K562 (cell line): Measurements from ENCODE around the gene PRR14L. TPM values are rescaled to one million over a fixed set of nuclear protein-coding genes. Genes with fewer than 3 reads are reported as not detected.

ENCODE experiments used
- ATAC-seq: fragments of 200-7000 bp; cut with Tn5 transposase; 3 replicates; pipeline ENCODE4 v1.9.1; 2020; ENCODE audit warnings: moderate library complexity
- BruUV-seq: library from RNA; stranded (reverse); fragments of 400-500 nt; replicated peaks from 2 replicates; lab custom pipeline; 2021; lab: Mats Ljungman, UMichigan
- CTCF ChIA-PET: fragments of 300-600 bp; formaldehyde crosslinking; extraction: SDS; loops from one replicate; lab custom pipeline; 2021; ENCODE audit warnings: low intra/inter-chr PET ratio; lab: Yijun Ruan, JAX
- POLR2A ChIA-PET: fragments of 300-600, 350-650 bp; sonication (Branson Sonifier 250); formaldehyde crosslinking; extraction: SDS; loops from one replicate; lab custom pipeline; 2021; ENCODE audit warnings: antibody characterized with exemption, inconsistent platforms; lab: Yijun Ruan, JAX
- DNase-seq, 4 experiments: peaks; one replicate each; pipeline versions ENCODE4 v3.0.0 to v3.0.0-alpha.2; 2011 to 2018; ENCODE audit warnings: low spot score in 3 of 4, mixed read lengths in 3 of 4; ENCODE audit errors: extremely low read depth in 1 of 4
- FAIRE-seq: peaks from 2 replicates; lab custom pipeline; 2011; peaks lifted over from hg19 to GRCh38; lab: Jason Lieb, UNC
- H2AFZ ChIP-seq: 2 replicates; pipeline ENCODE4 v1.6.0; 2011; ENCODE audit warnings: low read depth, low read length, control low read depth, inconsistent platforms
- H3K27ac ChIP-seq: fragments of 200-600 bp; 3 replicates; pipeline ENCODE4 v1.8.0; 2011; ENCODE audit warnings: low read depth, mild to moderate bottlenecking, control low read depth, inconsistent platforms, low read length, moderate library complexity, mixed read lengths; ENCODE audit errors: extremely low read depth
- H3K27me3 ChIP-seq, 2 experiments: fragments of 300-600 bp in 1 of 2; 2 replicates in 1 of 2; 3 replicates in 1 of 2; pipeline versions ENCODE4 v1.6.0 to v1.8.0; 2011; ENCODE audit warnings: inconsistent platforms in 2 of 2, low read length in 2 of 2, mild to moderate bottlenecking in 1 of 2, mixed read lengths in 1 of 2, moderate library complexity in 1 of 2; ENCODE audit not compliant: control insufficient read depth in 2 of 2, insufficient read depth in 2 of 2
- H3K36me3 ChIP-seq: fragments of 300-600 bp; 3 replicates; pipeline ENCODE4 v1.8.0; 2011; ENCODE audit warnings: mild to moderate bottlenecking, low read length, inconsistent platforms; ENCODE audit not compliant: control insufficient read depth, insufficient read depth
- H3K4me1 ChIP-seq, 2 experiments: fragments of 200-600 bp in 1 of 2; replicated peaks in 1 of 2; 2 replicates in 1 of 2; 3 replicates in 1 of 2; pipeline versions ENCODE4 v1.5.1 to v1.8.0; 2011; ENCODE audit warnings: inconsistent platforms in 2 of 2, low read length in 2 of 2, mild to moderate bottlenecking in 1 of 2, mixed read lengths in 1 of 2, moderate library complexity in 1 of 2; ENCODE audit not compliant: control insufficient read depth in 2 of 2, insufficient read depth in 2 of 2
- H3K4me2 ChIP-seq: 2 replicates; pipeline ENCODE4 v1.6.1; 2011; ENCODE audit warnings: low read length, control low read depth, inconsistent platforms, mixed read lengths; ENCODE audit not compliant: insufficient read depth
- H3K4me3 ChIP-seq: fragments of 200-600 bp; sonication (generic), shearing (Covaris generic); 2 replicates; pipeline ENCODE4 v1.5.1; 2016; ENCODE audit warnings: control low read depth, inconsistent platforms
- H3K79me2 ChIP-seq: fragments of 200-600 bp; 3 replicates; pipeline ENCODE4 v1.8.0; 2011; ENCODE audit warnings: low read length, inconsistent platforms; ENCODE audit not compliant: control insufficient read depth, insufficient read depth
- H3K9ac ChIP-seq, 2 experiments: 2 replicates each; pipeline versions ENCODE4 v1.6.0 to v1.6.1; 2011; ENCODE audit warnings: low read depth in 2 of 2, low read length in 2 of 2, control low read depth in 1 of 2, inconsistent platforms in 1 of 2, mild to moderate bottlenecking in 1 of 2, mixed read lengths in 1 of 2; ENCODE audit not compliant: insufficient read depth in 1 of 2
- H3K9me1 ChIP-seq: one replicate; pipeline ENCODE4 v1.6.0; 2011; ENCODE audit warnings: inconsistent platforms, mild to moderate bottlenecking, low read length, moderate library complexity; ENCODE audit not compliant: control insufficient read depth, insufficient read depth
- H3K9me3 ChIP-seq: replicated peaks from 2 replicates; pipeline ENCODE4 v1.5.1; 2011; ENCODE audit warnings: low read depth, low read length, inconsistent platforms; ENCODE audit not compliant: control insufficient read depth, insufficient read depth
- H4K20me1 ChIP-seq: replicated peaks from 2 replicates; pipeline ENCODE4 v1.6.1; 2011; ENCODE audit warnings: low read length, inconsistent platforms, mixed read lengths; ENCODE audit not compliant: control insufficient read depth, insufficient read depth
- ADNP ChIP-seq: fragments of 200-800 bp; sonication (Bioruptor generic); IDR thresholded peaks from 2 replicates; pipeline ENCODE4 v1.6.1; 2016; ENCODE audit warnings: missing genetic modification characterization, missing compliant biosample characterization
- AFF1 ChIP-seq, 2 experiments: fragments of 450-650 bp; IDR thresholded peaks; 2 replicates each; pipeline ENCODE4 v1.6.1; 2018; ENCODE audit warnings: mild to moderate bottlenecking in 2 of 2, low read depth in 1 of 2; ENCODE audit not compliant: partially characterized antibody in 2 of 2
- FOXK1 ChIP-seq: sonication (generic); formaldehyde crosslinking; IDR thresholded peaks from 2 replicates; pipeline ENCODE4 v1.8.0; 2022; ENCODE audit warnings: missing genetic modification reagents, mild to moderate bottlenecking, borderline replicate concordance
- NELFE ChIP-seq: IDR thresholded peaks from 2 replicates; pipeline ENCODE4 v1.6.1; 2011; ENCODE audit warnings: mild to moderate bottlenecking; ENCODE audit not compliant: insufficient read depth, insufficient read length
- RUNX1 ChIP-seq: sonication (generic); IDR thresholded peaks from 2 replicates; pipeline ENCODE4 v1.6.1; 2016; ENCODE audit warnings: antibody characterized with exemption, low read depth
- SNRNP70 ChIP-seq: fragments of 200-400 bp; formaldehyde crosslinking; optimal IDR thresholded peaks from 2 replicates; pipeline ENCODE3; 2017; ENCODE audit warnings: low read depth, low read length
- ZBTB12 ChIP-seq: fragments of 250-450 bp; sonication (Bioruptor Pico); IDR thresholded peaks from 2 replicates; pipeline ENCODE4 v1.4.0; 2020
- ZBTB7A ChIP-seq: IDR thresholded peaks from 2 replicates; pipeline ENCODE4 v1.6.1; 2011; ENCODE audit warnings: low read depth, mild to moderate bottlenecking, low read length, moderate library complexity, borderline replicate concordance; ENCODE audit not compliant: control insufficient read depth
- ZNF253 ChIP-seq: fragments of 250-450 bp; sonication (Bioruptor Pico); conservative IDR thresholded peaks from 2 replicates; pipeline ENCODE4 v1.6.1; 2021; ENCODE audit warnings: mild to moderate bottlenecking
- ZNF263 ChIP-seq: sonication (generic); formaldehyde crosslinking; IDR thresholded peaks from 2 replicates; pipeline ENCODE4 v1.8.0; 2022; ENCODE audit warnings: mild to moderate bottlenecking, missing genetic modification reagents, borderline replicate concordance
- WGBS: fragments of 100-300 bp; shearing (Covaris generic); methylation state at CpG from one replicate; pipeline ENCODE4 v1.1.6; 2016; ENCODE audit warnings: low coverage, mixed read lengths; ENCODE audit not compliant: insufficient coverage; ENCODE audit errors: missing lambda C conversion rate; 5-methylcytosine and 5-hydroxymethylcytosine counted together
- in situ Hi-C: fragments of 300-500 bp; cut with MboI; formaldehyde crosslinking; loops from 4 replicates; pipeline ENCODE4 v1.15.0; 2018; ENCODE audit warnings: inconsistent platforms, mixed read lengths
- intact Hi-C: fragments of 100-400 bp; cut with micrococcal nuclease; formaldehyde crosslinking; loops from 2 replicates; pipeline ENCODE4 v1.14.2; 2022
- polyA plus RNA-seq, 8 experiments: library from polyadenylated mRNA; depleted of rRNA in 4 of 8; stranded (reverse) in 5 of 8; unstranded in 3 of 8; fragments of >200 nt; fragmentation: Nextera tagmentation in 2 of 8; fragmentation: Illumina TruSeq in 1 of 8; extraction: Ambion mirVana in 2 of 8; extraction: Trizol in 1 of 8; gene quantifications; 2 replicates each; pipeline versions ENCODE4 v1.2.1 to v1.2.3, GENCODE V29; 2011 to 2014; ENCODE audit warnings: inconsistent platforms in 1 of 8, missing spikeins in 1 of 8
- total RNA-seq, 7 experiments: library from RNA; depleted of rRNA in 6 of 7; stranded (reverse); fragments of >200 nt in 6 of 7; fragmentation: Illumina TruSeq in 2 of 7; extraction: Trizol in 2 of 7; gene quantifications; 2 replicates each; pipeline versions ENCODE4 v1.2.1 to v1.2.3, GENCODE V29; 2011 to 2021; ENCODE audit warnings: low replicate concordance in 1 of 7
- TF ChIP-seq, protein P1 (sequence below): fragments of 250-450 bp; sonication (Bioruptor Pico); IDR thresholded peaks from 2 replicates; pipeline ENCODE4 v1.8.0; 2022; ENCODE audit warnings: moderate library complexity, mild to moderate bottlenecking, inconsistent platforms
- TF ChIP-seq, protein P2 (sequence below): fragments of 450-650 bp; IDR thresholded peaks from 2 replicates; pipeline ENCODE4 v1.6.1; 2016

PRR14L gene
- total and polyA plus RNA-seq, 9 of the 15 experiments (the other 6 are each of a cell fraction or from before 2014, with no cell fraction given): 2.8 to 36.3 (median 12.3) TPM

- Histone ChIP-seq H3K4me1 (peaks cover 13% of the 10 kb centered on the region in 2 experiments; a peak in 4 of 5 replicates), H3K4me3 (no peak overlapping the region), H3K27ac (no peak overlapping the region), H3K27me3 (no peaks in the 10 kb centered on the region), H3K9me1 (no peaks in the 10 kb centered on the region), H4K20me1 (0 out of 2 replicates have a peak, but pooled peaks cover 3% of the 10 kb centered on the region), H3K9ac (no peak overlapping the region), H3K9me3 (no peaks in the 10 kb centered on the region), H3K4me2 (no peak overlapping the region), H2AFZ (no peak overlapping the region), H3K79me2 (peaks cover 35% of the 10 kb centered on the region), H3K36me3 (peaks cover 5% of the 10 kb centered on the region; the same call in 1 of the 3 replicates)
- 53% methylated on average over 7 of the region's 9 CpGs for WGBS
- CTCF ChIA-PET: no interaction called here
- intact Hi-C loops: no loop called here
- no peak for DNase-seq
- TF ChIP-seq, protein P1, sequence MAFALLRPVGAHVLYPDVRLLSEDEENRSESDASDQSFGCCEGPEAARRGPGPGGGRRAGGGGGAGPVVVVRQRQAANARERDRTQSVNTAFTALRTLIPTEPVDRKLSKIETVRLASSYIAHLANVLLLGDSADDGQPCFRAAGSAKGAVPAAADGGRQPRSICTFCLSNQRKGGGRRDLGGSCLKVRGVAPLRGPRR (CRISPR knock-in tag): no peak
- TF ChIP-seq RUNX1: no peak
- no peak for TF ChIP-seq NELFE
- TF ChIP-seq FOXK1 (CRISPR knock-in tag): no peak
- no peak for TF ChIP-seq ZBTB12
- TF ChIP-seq AFF1 (IDR thresholded peaks at IDR 0.05; ENCODE audit: low read depth in 1 of 2, partially characterized antibody in 2 of 2): no peak
- no peak for TF ChIP-seq SNRNP70
- TF ChIP-seq, protein P2, sequence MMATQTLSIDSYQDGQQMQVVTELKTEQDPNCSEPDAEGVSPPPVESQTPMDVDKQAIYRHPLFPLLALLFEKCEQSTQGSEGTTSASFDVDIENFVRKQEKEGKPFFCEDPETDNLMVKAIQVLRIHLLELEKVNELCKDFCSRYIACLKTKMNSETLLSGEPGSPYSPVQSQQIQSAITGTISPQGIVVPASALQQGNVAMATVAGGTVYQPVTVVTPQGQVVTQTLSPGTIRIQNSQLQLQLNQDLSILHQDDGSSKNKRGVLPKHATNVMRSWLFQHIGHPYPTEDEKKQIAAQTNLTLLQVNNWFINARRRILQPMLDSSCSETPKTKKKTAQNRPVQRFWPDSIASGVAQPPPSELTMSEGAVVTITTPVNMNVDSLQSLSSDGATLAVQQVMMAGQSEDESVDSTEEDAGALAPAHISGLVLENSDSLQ: no peak
- TF ChIP-seq ADNP: no peak
- no peak for TF ChIP-seq ZNF263 (CRISPR knock-in tag)
- no peak for TF ChIP-seq ZNF253 (CRISPR knock-in tag)
- TF ChIP-seq ZBTB7A: no peak
- POLR2A ChIA-PET: interaction anchor here (1.0 kb wide), 2 partner anchors 9 to 39 kb away, joined by 3 read pairs; partner anchors contain the start of gene PISD
- no peak for ATAC-seq
- no TSS peak for BruUV-seq
- in situ Hi-C loops: no loop called here
- FAIRE-seq: no peak
Observed at GRCh38 chr22:31652911-31653684, 96.8 kb downstream of the PRR14L start.
